Gastroesophageal sphincter (tissue), 3 donors: Measurements from ENCODE around the gene KPNA4.

ENCODE experiments used
- POLR2A ChIP-seq, 2 donors: fragments of 450-650 bp; IDR thresholded peaks; one replicate each; pipeline ENCODE4 v1.6.1; 2017; ENCODE audit warnings: antibody characterized with exemption in 2 of 2, mild to moderate bottlenecking in 2 of 2, moderate library complexity in 1 of 2
- POLR2AphosphoS5 ChIP-seq: sonication (generic); formaldehyde crosslinking; IDR thresholded peaks from one replicate; pipeline ENCODE4 v1.6.1; 2017; ENCODE audit warnings: antibody characterized with exemption
- TF ChIP-seq, protein P1 (sequence below), 4 experiments: fragments of 200-600 bp in 2 of 4; fragments of 450-650 bp in 2 of 4; sonication (generic) in 1 of 4; IDR thresholded peaks; one replicate each; pipeline ENCODE4 v1.5.1; 2017 to 2019; ENCODE audit warnings: antibody characterized with exemption in 4 of 4, mild to moderate bottlenecking in 2 of 4, moderate library complexity in 2 of 4

DNA sequence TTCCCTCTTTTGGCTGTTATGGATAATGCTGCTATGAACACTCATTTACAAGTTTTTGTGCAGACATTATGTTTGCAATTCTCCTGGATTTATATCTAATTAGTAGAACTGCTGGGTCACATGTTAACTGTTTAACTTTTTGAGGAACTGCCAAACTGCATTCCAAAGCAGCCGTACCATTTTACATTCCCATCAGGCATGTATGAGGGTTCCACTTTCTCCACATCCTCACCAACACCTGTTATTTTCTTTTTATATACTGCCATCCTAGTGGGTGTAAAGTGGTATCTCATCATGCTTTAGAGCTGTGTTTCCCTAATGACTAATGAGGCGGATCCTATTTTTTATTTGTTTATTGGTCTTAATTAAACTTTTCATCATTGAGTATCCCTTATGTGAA lies 9.2 kb downstream of the KPNA4 start:
- TF ChIP-seq, protein P1, sequence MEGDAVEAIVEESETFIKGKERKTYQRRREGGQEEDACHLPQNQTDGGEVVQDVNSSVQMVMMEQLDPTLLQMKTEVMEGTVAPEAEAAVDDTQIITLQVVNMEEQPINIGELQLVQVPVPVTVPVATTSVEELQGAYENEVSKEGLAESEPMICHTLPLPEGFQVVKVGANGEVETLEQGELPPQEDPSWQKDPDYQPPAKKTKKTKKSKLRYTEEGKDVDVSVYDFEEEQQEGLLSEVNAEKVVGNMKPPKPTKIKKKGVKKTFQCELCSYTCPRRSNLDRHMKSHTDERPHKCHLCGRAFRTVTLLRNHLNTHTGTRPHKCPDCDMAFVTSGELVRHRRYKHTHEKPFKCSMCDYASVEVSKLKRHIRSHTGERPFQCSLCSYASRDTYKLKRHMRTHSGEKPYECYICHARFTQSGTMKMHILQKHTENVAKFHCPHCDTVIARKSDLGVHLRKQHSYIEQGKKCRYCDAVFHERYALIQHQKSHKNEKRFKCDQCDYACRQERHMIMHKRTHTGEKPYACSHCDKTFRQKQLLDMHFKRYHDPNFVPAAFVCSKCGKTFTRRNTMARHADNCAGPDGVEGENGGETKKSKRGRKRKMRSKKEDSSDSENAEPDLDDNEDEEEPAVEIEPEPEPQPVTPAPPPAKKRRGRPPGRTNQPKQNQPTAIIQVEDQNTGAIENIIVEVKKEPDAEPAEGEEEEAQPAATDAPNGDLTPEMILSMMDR (IDR thresholded peaks at IDR 0.05), result no peak
- no peak for TF ChIP-seq POLR2A (IDR thresholded peaks at IDR 0.05)
- TF ChIP-seq POLR2AphosphoS5, result no peak
